Measurements from ENCODE around the gene MPZL1. TPM values are rescaled to one million over a fixed set of nuclear protein-coding genes. Genes with fewer than 3 reads are reported as not detected.

MPZL1 gene
- total and polyA plus RNA-seq, 2 donors (not counting 3 experiments of a cell fraction or from before 2014, with no cell fraction given), result 41.7 to 99.1 TPM

GRCh38 chr1:167786502-167786901, 64.7 kb downstream of the MPZL1 start:
- Histone ChIP-seq H4K20me1 (replicated peaks; ENCODE audit: control insufficient read depth, extremely low read depth, insufficient read depth, low read length) (no peaks in the 10 kb centered on the region), H3K4me1 (ENCODE audit: control insufficient read depth, extremely low read depth, insufficient read depth, low read length) (no peaks in the 10 kb centered on the region), H2AFZ (ENCODE audit: low read depth, low read length) (no peak overlapping the region), H3K9ac (replicated peaks; ENCODE audit: extremely low read depth, insufficient read depth, low read length) (no peak overlapping the region), H3K4me2 (ENCODE audit: insufficient read depth, low read length) (no peak overlapping the region), H3K36me3 (ENCODE audit: control insufficient read depth in 2 of 2, extremely low read depth in 1 of 2, insufficient read depth in 2 of 2, low read length in 2 of 2) (peaks cover 9 to 16% of the 10 kb centered on the region in 2 experiments), H3K27me3 (ENCODE audit: control insufficient read depth in 2 of 2, insufficient read depth in 2 of 2, low read length in 2 of 2) (no peaks in the 10 kb centered on the region), H3K27ac (ENCODE audit: insufficient read depth, low read depth, low read length) (no peak overlapping the region), H3K79me2 (ENCODE audit: control insufficient read depth, insufficient read depth, low read length) (no peaks in the 10 kb centered on the region), H3K9me3 (replicated peaks; ENCODE audit: control insufficient read depth, insufficient read depth, low read length) (no peaks in the 10 kb centered on the region), H3K4me3 (replicated peaks in 1 of 3; ENCODE audit: insufficient read depth in 1 of 3, low read depth in 1 of 3, low read length in 3 of 3) (no peak overlapping the region), H3K9me1 (replicated peaks; ENCODE audit: control insufficient read depth, extremely low read depth, insufficient read depth, low read length) (no peaks in the 10 kb centered on the region)
- FAIRE-seq (no peak), DNase-seq (ENCODE audit: low read depth, low spot score) (no peak)
- dilution Hi-C loops (cut with MboI; ENCODE audit: extremely low pct_ligation_motif_present, low sequenced_read_pairs), result no loop called here
- no peak for TF ChIP-seq CTCF (IDR thresholded peaks at IDR 0.05; ENCODE audit: extremely low read depth in 1 of 2, insufficient read depth in 1 of 2, low read depth in 1 of 2, low read length in 2 of 2)
- no peak for TF ChIP-seq POLR2A (IDR thresholded peaks at IDR 0.05; ENCODE audit: low read depth, low read length)
- no peak for TF ChIP-seq GATA2 (IDR thresholded peaks at IDR 0.05; ENCODE audit: insufficient read depth, insufficient read length, low read depth, low read length)
- no peak for TF ChIP-seq FOS (IDR thresholded peaks at IDR 0.05; ENCODE audit: borderline replicate concordance, insufficient read depth, low read length)
- no peak for TF ChIP-seq MYC (IDR thresholded peaks at IDR 0.05; ENCODE audit: low read depth, low read length)
- TF ChIP-seq EZH2 (IDR thresholded peaks at IDR 0.05; ENCODE audit: borderline replicate concordance, low read depth, low read length, severe bottlenecking), result no peak
- no peak for TF ChIP-seq POLR2AphosphoS5 (IDR thresholded peaks at IDR 0.05; ENCODE audit: insufficient read depth, low read depth, low read length)
- no peak for TF ChIP-seq JUN (IDR thresholded peaks at IDR 0.05; ENCODE audit: borderline replicate concordance, insufficient read depth, insufficient read length, low read depth)
- TF ChIP-seq MAX (IDR thresholded peaks at IDR 0.05; ENCODE audit: insufficient read depth, insufficient read length), result no peak
- intact Hi-C loops (cut with micrococcal nuclease), result no loop called here
- POLR2A ChIA-PET, result no interaction called here
- no TSS peak for BruUV-seq (replicated peaks)
- CTCF ChIA-PET, result interaction anchor here (2.0 to 2.1 kb wide), 3 partner anchors 9 to 11 kb away, joined by 4 to 6 read pairs (median 6); no protein-coding TSS in a partner anchor
